Keratinocyte (primary cell): Measurements from ENCODE around the gene TFPT.

Experiments used
- CTCF ChIP-seq, 3 experiments: IDR thresholded peaks in 1 of 3; conservative IDR thresholded peaks in 1 of 3; optimal IDR thresholded peaks in 1 of 3; 2 replicates in 2 of 3; 3 replicates in 1 of 3; pipeline versions ENCODE3 to v1.5.1; 2011; ENCODE audit warnings: low read length in 3 of 3, mild to moderate bottlenecking in 3 of 3, moderate library complexity in 2 of 3, control low read depth in 1 of 3, inconsistent platforms in 1 of 3; ENCODE audit not compliant: insufficient read depth in 2 of 3; ENCODE audit errors: extremely low read depth in 1 of 3
- EZH2 ChIP-seq: IDR thresholded peaks from one replicate; pipeline ENCODE4 v1.6.1; 2012; ENCODE audit warnings: inconsistent platforms, mild to moderate bottlenecking, low read length, moderate library complexity

- TF ChIP-seq CTCF (optimal IDR thresholded peaks at IDR 0.05 in 1 of 3, IDR thresholded peaks at IDR 0.05 in 1 of 3, conservative IDR thresholded peaks at IDR 0.05 in 1 of 3; ENCODE audit: extremely low read depth in 1 of 3, insufficient read depth in 2 of 3, low read length in 3 of 3) (no peak), EZH2 (no peak)
Observed at GRCh38 chr19:54114340-54115108, 933 bp downstream of the TFPT start.
